GM12874 (cell line): ENCODE measurements around the gene NBEAL2.

Source experiments
- TF ChIP-seq, protein P1 (sequence below): IDR thresholded peaks from 2 replicates; pipeline ENCODE4 v1.5.1; 2011; ENCODE audit warnings: low read depth, mild to moderate bottlenecking, control low read depth, low read length, moderate library complexity; ENCODE audit not compliant: insufficient read depth

The NBEAL2 gene

DNA sequence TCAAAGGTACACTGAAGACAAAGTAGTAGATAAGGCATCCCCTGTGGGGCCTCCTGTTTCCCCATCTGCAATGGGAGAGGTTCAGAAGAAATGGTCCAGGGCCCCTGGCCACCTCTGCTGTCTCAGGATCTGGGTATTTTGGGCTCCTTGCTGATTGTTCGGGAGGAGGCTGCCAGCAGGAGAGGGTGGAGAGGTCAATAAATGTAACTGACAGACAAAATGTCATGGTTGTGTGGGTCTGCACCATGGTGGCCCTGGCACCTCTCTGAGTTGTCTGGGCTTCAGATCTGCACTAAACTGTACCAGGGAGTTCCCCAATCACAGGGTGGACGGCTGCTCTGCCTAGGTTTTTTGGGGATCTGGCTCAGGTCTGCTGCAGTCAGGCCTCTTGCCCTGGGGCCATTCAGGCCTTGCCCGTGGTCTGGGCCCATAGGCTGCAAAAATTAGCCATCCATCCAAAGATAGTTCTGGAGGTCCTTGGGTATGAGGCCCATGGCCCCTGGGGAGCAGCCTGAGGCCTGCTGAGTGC is 7.4 kb downstream of the NBEAL2 start:
- TF ChIP-seq, protein P1, sequence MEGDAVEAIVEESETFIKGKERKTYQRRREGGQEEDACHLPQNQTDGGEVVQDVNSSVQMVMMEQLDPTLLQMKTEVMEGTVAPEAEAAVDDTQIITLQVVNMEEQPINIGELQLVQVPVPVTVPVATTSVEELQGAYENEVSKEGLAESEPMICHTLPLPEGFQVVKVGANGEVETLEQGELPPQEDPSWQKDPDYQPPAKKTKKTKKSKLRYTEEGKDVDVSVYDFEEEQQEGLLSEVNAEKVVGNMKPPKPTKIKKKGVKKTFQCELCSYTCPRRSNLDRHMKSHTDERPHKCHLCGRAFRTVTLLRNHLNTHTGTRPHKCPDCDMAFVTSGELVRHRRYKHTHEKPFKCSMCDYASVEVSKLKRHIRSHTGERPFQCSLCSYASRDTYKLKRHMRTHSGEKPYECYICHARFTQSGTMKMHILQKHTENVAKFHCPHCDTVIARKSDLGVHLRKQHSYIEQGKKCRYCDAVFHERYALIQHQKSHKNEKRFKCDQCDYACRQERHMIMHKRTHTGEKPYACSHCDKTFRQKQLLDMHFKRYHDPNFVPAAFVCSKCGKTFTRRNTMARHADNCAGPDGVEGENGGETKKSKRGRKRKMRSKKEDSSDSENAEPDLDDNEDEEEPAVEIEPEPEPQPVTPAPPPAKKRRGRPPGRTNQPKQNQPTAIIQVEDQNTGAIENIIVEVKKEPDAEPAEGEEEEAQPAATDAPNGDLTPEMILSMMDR: no peak

DNA sequence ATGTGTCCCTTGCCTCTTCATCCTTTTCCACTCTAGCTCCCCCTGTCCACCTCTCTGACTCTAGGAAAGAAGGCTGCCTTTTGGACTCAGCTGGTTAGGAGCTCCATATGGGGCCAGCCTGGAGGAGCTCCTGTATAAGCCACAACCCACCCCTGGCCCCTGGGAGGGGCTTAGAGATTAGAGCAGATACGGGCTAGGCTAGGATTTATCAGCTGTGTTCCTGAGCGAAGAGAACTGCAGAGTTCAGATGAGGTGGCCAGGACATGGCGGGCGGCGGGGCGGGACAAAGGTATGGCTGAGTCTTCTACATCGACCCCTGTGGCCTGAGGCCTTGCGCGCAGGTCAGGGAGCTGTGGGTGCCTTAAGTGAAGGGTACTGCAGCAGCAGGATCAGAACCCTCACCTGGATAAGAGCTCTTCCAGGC is 7.9 kb downstream of the NBEAL2 start:
- TF ChIP-seq, protein P1: no peak

DNA sequence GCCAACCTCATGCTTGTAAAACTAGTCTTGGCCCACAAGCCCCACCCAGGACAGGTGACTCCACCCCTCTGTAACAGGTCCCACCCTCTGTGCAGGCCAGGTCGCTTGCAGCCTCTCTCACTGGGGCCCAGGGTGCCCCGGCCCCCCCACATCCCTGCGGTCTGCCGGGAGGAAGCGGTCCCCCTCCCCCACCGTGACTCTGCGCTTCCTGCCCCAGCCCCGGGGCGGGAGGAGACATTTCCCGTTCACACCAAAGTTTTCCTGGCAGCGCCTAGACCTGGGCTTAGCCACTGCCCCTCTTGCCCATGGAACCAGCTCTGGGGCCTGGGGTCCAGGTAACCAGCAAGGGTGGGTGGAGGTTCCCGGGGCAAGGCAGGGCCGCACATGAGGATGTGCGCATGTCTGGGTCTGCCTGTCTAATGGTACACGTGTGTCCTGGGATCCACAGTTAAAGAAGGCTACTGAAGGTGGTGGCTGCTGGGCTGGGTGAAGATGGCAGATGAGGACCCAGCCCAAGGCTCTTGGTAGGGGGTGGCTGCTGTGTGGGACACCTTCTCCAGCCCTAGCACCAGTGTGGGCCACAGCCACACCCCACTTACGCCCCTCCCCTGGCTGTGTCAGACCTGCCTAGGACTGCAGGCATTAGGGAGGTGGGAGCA is 8.4 kb downstream of the NBEAL2 start:
- TF ChIP-seq, protein P1: no peak

DNA sequence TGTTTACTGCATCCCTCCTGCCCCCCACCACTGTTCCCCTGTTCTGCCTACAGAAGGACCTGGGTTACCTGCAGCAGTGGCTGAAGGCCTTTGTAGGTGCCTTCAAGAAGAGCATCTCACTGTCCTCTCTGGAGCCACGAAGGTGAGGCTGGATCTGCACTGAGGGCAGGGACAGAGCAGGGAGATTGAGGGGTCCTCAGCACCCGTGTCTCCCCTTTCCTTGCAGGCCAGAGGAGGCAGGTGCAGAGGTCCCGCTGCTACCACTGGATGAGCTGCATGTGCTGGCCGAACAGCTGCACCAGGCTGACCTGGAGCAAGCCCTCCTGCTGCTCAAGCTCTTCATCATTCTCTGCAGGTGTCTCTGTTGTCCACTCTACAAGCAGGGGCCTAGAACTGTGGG is 9.2 kb downstream of the NBEAL2 start:
- TF ChIP-seq, protein P1: no peak

DNA sequence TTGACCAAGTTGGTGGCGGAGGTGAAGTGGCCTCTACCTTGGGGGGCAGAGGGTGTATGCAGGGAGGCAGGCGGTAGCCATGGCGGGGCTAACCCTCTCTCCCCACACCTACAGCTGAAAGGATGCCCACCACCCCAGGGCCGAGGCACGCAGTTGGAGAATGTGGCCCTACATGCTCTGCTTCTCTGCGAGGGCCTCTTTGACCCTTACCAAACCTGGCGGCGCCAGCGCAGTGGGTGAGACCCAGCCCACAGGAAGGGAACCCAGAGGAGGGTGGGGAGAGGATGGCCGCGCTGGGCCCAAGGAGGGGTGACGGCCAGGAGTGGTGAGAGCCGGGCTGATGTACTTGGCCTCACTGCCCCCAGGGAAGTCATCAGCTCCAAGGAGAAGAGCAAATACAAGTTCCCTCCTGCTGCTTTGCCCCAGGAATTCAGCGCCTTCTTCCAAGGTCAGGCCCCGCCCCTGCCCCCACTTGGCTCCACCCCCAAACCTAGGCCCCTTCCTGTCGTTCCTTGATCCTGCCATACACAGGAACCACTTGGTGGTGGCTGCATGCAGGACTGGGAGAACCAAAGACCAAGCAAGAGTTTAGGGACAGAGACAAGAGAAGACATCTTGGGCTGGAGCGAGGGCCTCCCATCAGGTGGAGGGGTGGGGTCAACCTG is 9.8 kb downstream of the NBEAL2 start:
- TF ChIP-seq, protein P1: no peak

DNA sequence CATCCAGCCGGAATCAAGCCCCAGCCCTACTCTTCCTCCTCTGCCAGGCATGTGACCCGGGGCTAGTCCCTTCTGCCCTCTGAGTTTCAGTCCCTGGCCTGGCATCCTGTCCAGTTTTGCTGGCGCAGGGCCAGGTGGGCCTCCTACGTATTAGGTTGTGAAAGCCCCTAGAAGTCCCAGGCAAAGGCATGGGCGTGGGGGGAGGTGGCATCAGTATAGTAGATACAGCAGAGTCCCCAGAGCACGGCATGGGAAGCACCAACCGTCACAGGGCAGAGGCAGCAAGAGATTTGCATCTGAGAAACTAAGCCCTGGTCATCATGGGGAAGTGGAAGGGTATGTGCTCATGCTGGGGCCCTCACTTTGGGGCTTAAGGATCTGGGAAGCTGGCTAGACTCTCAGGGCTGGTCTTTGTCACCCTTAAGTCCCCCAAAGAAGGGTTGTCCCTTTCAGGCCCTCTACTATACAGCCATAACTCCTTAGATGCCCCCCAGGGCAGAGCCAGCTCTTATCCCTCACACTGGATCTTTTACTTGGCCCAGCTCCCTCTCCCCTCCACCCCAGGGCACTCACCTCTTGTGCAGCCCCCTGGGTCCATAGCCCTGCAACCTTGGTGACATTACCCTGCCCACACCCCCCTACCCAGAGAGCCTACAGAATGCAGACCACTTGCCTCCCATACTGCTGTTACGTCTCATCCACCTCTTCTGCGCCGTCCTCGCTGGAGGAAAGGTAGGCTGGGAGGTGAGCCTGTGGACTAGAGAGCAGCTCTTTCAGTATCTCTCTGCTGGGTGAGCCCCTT is 11.3 kb downstream of the NBEAL2 start:
- TF ChIP-seq, protein P1: no peak
